KMS-11 (cell line): ENCODE measurements around the gene SYNE4.
"Not testable (repeated sequence)": the region's sequence is repeated elsewhere in the genome, so short reads cannot be mapped to it uniquely, and the experiment has no call there.

ENCODE experiments used
- H2AFZ ChIP-seq: fragments of 200-600 bp; sonication (generic); 2 replicates; pipeline ENCODE4 v1.6.1; 2016; ENCODE audit warnings: antibody characterized with exemption, mixed run types, low read depth
- H3K27ac ChIP-seq: fragments of 200-600 bp; sonication (generic); 2 replicates; pipeline ENCODE4 v1.6.1; 2016; ENCODE audit warnings: mild to moderate bottlenecking, mixed run types
- H3K27me3 ChIP-seq: fragments of 200-600 bp; sonication (generic); 2 replicates; pipeline ENCODE4 v1.6.1; 2017; ENCODE audit warnings: mild to moderate bottlenecking, low read depth, mixed run types, moderate library complexity; ENCODE audit not compliant: insufficient read depth
- H3K36me3 ChIP-seq: fragments of 200-600 bp; sonication (generic); 2 replicates; pipeline ENCODE4 v1.6.1; 2017; ENCODE audit warnings: mild to moderate bottlenecking, mixed run types; ENCODE audit not compliant: insufficient read depth
- H3K4me1 ChIP-seq: fragments of 200-600 bp; sonication (generic); 2 replicates; pipeline ENCODE4 v1.6.1; 2016; ENCODE audit warnings: mild to moderate bottlenecking, low read depth, mixed run types; ENCODE audit not compliant: poor library complexity, severe bottlenecking
- H3K4me2 ChIP-seq: fragments of 200-600 bp; sonication (generic); 2 replicates; pipeline ENCODE4 v1.7.0; 2016; ENCODE audit warnings: mild to moderate bottlenecking, mixed run types
- H3K4me3 ChIP-seq: fragments of 200-600 bp; sonication (generic); IDR thresholded peaks from 2 replicates; pipeline ENCODE4 v1.6.1; 2017; ENCODE audit warnings: low read depth, low read length, mixed read lengths; ENCODE audit not compliant: insufficient read depth
- H3K79me2 ChIP-seq: fragments of 200-600 bp; sonication (generic); 2 replicates; pipeline ENCODE4 v1.6.1; 2016; ENCODE audit warnings: low read depth, mixed run types; ENCODE audit not compliant: insufficient read depth
- H3K9ac ChIP-seq: fragments of 200-600 bp; sonication (generic); 2 replicates; pipeline ENCODE4 v1.6.1; 2016; ENCODE audit warnings: mild to moderate bottlenecking, mixed run types
- H4K20me1 ChIP-seq: fragments of 200-600 bp; sonication (generic); 2 replicates; pipeline ENCODE4 v1.6.1; 2016; ENCODE audit warnings: mild to moderate bottlenecking, mixed run types; ENCODE audit not compliant: insufficient read depth
- TF ChIP-seq, protein P1 (sequence below): fragments of 200-600 bp; sonication (generic); conservative IDR thresholded peaks from 2 replicates; pipeline ENCODE4 v1.6.1; 2017; ENCODE audit warnings: low read depth, mild to moderate bottlenecking, antibody characterized with exemption, low read length, moderate library complexity, mixed read lengths

SYNE4 gene

DNA sequence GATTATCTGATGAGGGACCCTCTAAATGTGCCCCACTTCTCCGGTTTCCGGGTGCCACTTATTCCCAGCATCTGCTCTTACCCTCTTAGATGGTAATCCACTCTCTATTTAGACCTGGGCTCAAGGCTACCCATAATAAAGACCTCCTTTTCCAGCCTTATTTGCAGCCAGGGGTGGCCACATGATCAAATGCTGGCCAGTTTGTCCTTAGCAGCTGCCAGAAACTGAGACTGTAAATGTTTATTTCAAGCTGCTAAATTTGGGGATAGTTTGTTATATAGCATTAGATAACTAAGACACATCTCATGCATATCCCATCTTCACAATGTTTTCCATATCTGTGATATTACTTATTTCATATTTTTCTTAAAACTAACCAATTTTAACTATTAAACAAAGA is 35.3 kb upstream of the SYNE4 start:
- Histone ChIP-seq H3K79me2 (no peaks in the 10 kb centered on the region), H3K9ac (no peak overlapping the region), H3K4me3 (no peak overlapping the region), H4K20me1 (no peaks in the 10 kb centered on the region), H3K36me3 (no peaks in the 10 kb centered on the region), H3K27me3 (no peaks in the 10 kb centered on the region), H2AFZ (no peak overlapping the region), H3K4me2 (no peak overlapping the region), H3K27ac (no peak overlapping the region), H3K4me1 (no peaks in the 10 kb centered on the region)
- TF ChIP-seq, protein P1, sequence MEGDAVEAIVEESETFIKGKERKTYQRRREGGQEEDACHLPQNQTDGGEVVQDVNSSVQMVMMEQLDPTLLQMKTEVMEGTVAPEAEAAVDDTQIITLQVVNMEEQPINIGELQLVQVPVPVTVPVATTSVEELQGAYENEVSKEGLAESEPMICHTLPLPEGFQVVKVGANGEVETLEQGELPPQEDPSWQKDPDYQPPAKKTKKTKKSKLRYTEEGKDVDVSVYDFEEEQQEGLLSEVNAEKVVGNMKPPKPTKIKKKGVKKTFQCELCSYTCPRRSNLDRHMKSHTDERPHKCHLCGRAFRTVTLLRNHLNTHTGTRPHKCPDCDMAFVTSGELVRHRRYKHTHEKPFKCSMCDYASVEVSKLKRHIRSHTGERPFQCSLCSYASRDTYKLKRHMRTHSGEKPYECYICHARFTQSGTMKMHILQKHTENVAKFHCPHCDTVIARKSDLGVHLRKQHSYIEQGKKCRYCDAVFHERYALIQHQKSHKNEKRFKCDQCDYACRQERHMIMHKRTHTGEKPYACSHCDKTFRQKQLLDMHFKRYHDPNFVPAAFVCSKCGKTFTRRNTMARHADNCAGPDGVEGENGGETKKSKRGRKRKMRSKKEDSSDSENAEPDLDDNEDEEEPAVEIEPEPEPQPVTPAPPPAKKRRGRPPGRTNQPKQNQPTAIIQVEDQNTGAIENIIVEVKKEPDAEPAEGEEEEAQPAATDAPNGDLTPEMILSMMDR, result no peak

DNA sequence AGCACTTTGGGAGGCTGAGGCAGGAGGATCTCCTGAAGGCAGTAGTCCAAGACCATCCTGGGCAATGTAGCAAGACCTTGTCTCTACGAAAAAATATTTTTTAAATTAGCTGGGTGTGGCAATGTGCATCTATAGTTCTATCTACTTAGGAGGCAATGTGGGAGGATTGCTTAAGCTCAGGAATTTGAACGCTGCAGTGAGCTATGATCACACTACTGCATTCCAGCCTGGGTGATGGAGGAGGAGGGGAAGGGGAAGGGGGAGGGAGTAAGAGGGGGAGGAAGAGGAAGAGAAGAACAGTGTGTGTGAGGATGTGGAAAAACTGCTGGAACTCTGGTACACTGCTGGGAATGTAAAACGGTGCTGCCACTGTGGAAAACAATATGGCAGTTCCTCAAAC is 33.2 kb upstream of the SYNE4 start:
- H3K4me3 ChIP-seq, result no peak overlapping the region
- no peaks in the 10 kb centered on the region for H3K79me2 ChIP-seq
- H4K20me1 ChIP-seq, result no peaks in the 10 kb centered on the region
- no peak overlapping the region for H3K27ac ChIP-seq
- H3K9ac ChIP-seq, result no peak overlapping the region
- H3K4me2 ChIP-seq, result no peak overlapping the region
- no peaks in the 10 kb centered on the region for H3K4me1 ChIP-seq
- H2AFZ ChIP-seq, result no peak overlapping the region
- TF ChIP-seq, protein P1, result no peak
- H3K36me3 ChIP-seq, result no peaks in the 10 kb centered on the region
- H3K27me3 ChIP-seq, result no peaks in the 10 kb centered on the region

GRCh38 chr19:36041092-36041491 is 32.5 kb upstream of the SYNE4 start:
- H2AFZ ChIP-seq, H3K36me3 ChIP-seq, H3K79me2 ChIP-seq, H3K4me2 ChIP-seq, H3K27me3 ChIP-seq, H3K27ac ChIP-seq, H3K9ac ChIP-seq, H3K4me1 ChIP-seq, H4K20me1 ChIP-seq, H3K4me3 ChIP-seq: not testable (repeated sequence)

DNA sequence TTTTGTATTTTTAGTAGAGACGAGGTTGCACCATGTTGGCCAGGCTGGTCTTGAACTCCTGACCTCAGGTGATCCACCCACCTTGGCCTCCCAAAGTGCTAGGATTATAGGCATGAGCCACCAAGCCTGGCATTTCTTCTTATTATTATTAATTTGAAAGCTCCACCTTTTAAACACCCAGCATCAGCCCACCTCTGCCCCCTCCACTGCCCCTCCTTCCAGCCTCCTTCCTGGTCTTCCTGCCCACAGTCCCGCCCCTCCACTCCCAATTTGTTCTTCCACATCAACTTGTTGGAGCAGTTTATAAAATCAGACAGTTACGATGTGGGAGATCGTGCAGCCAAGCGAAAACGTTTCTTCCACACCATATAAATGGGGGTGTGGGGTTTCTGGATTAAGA is 31.9 kb upstream of the SYNE4 start:
- no peak overlapping the region for H3K4me2 ChIP-seq
- TF ChIP-seq, protein P1, result no peak
- no peaks in the 10 kb centered on the region for H4K20me1 ChIP-seq
- no peak overlapping the region for H3K4me3 ChIP-seq
- H3K79me2 ChIP-seq, result no peaks in the 10 kb centered on the region
- no peaks in the 10 kb centered on the region for H3K27me3 ChIP-seq
- no peaks in the 10 kb centered on the region for H3K4me1 ChIP-seq
- H3K27ac ChIP-seq, result no peak overlapping the region
- no peak overlapping the region for H2AFZ ChIP-seq
- no peak overlapping the region for H3K9ac ChIP-seq
- H3K36me3 ChIP-seq, result no peaks in the 10 kb centered on the region

GRCh38 chr19:36032251-36033104 is 23.9 kb upstream of the SYNE4 start, which contains the start of gene CLIP3:
Gene CLIP3 (minus strand): TSS chr19:36032873. CDS start chr19:36032357, 516 bp downstream.
- H3K36me3 ChIP-seq, result no peaks in the 10 kb centered on the region
- H3K27me3 ChIP-seq, result no peaks in the 10 kb centered on the region
- TF ChIP-seq, protein P1, result no peak
- H3K79me2 ChIP-seq, result no peaks in the 10 kb centered on the region
- H3K4me3 ChIP-seq, result no peak within 1 kb of the TSS
- no peak within 1 kb of the TSS for H2AFZ ChIP-seq
- no peaks in the 10 kb centered on the region for H3K4me1 ChIP-seq
- no peak within 1 kb of the TSS for H3K27ac ChIP-seq
- no peak within 1 kb of the TSS for H3K4me2 ChIP-seq
- no peak within 1 kb of the TSS for H3K9ac ChIP-seq
- no peaks in the 10 kb centered on the region for H4K20me1 ChIP-seq
